HEK293 (cell line): ENCODE results near the gene SP6.
A peak's percentile ranks its signal among the peaks of the same experiment; 100 is the strongest.

Experiments
- BCL11A ChIP-seq: fragments of 450-650 bp; formaldehyde crosslinking; IDR thresholded peaks from 2 replicates; pipeline ENCODE4 v1.5.1; 2016; ENCODE audit warnings: low read depth, missing biosample characterization, missing genetic modification characterization
- INSM2 ChIP-seq: fragments of 450-650 bp; formaldehyde crosslinking; IDR thresholded peaks from 2 replicates; pipeline ENCODE4 v1.5.1; 2016; ENCODE audit warnings: missing biosample characterization, missing genetic modification characterization
- PRDM1 ChIP-seq: fragments of 450-650 bp; formaldehyde crosslinking; IDR thresholded peaks from 2 replicates; pipeline ENCODE4; 2016; ENCODE audit warnings: missing biosample characterization, missing genetic modification characterization
- RBAK ChIP-seq: fragments of 450-650 bp; formaldehyde crosslinking; IDR thresholded peaks from 2 replicates; pipeline ENCODE4 v1.5.1; 2016; ENCODE audit warnings: missing biosample characterization, missing genetic modification characterization
- SETDB1 ChIP-seq: IDR thresholded peaks from one replicate; pipeline ENCODE4 v1.6.1; 2017; ENCODE audit warnings: mild to moderate bottlenecking, low read length, moderate library complexity, mixed read lengths; ENCODE audit not compliant: insufficient read length
- YY1 ChIP-seq: fragments of 450-650 bp; formaldehyde crosslinking; IDR thresholded peaks from 2 replicates; pipeline ENCODE4 v1.5.1; 2018; ENCODE audit warnings: missing biosample characterization, missing genetic modification characterization
- ZBTB21 ChIP-seq: fragments of 450-650 bp; formaldehyde crosslinking; IDR thresholded peaks from 2 replicates; pipeline ENCODE4 v1.5.1; 2017; ENCODE audit warnings: missing biosample characterization, missing genetic modification characterization
- ZIC2 ChIP-seq: fragments of 450-650 bp; formaldehyde crosslinking; IDR thresholded peaks from 2 replicates; pipeline ENCODE4 v1.5.1; 2016; ENCODE audit warnings: missing biosample characterization, missing genetic modification characterization
- ZNF155 ChIP-seq: fragments of 450-650 bp; formaldehyde crosslinking; IDR thresholded peaks from 2 replicates; pipeline ENCODE4 v1.5.1; 2016; ENCODE audit warnings: missing biosample characterization, missing genetic modification characterization
- ZNF175 ChIP-seq: fragments of 450-650 bp; formaldehyde crosslinking; IDR thresholded peaks from 2 replicates; pipeline ENCODE4 v1.5.1; 2016; ENCODE audit warnings: missing biosample characterization, missing genetic modification characterization
- ZNF211 ChIP-seq: fragments of 450-650 bp; formaldehyde crosslinking; IDR thresholded peaks from 2 replicates; pipeline ENCODE4 v1.5.1; 2016; ENCODE audit warnings: low read depth, missing biosample characterization, missing genetic modification characterization
- ZNF221 ChIP-seq: fragments of 450-650 bp; formaldehyde crosslinking; IDR thresholded peaks from 2 replicates; pipeline ENCODE4 v1.5.1; 2017; ENCODE audit warnings: missing biosample characterization, missing genetic modification characterization, borderline replicate concordance
- ZNF248 ChIP-seq: fragments of 450-650 bp; formaldehyde crosslinking; IDR thresholded peaks from 2 replicates; pipeline ENCODE4 v1.5.1; 2017; ENCODE audit warnings: missing biosample characterization, missing genetic modification characterization
- ZNF26 ChIP-seq: fragments of 450-650 bp; formaldehyde crosslinking; IDR thresholded peaks from 2 replicates; pipeline ENCODE4 v1.5.1; 2016; ENCODE audit warnings: missing biosample characterization, missing genetic modification characterization
- ZNF302 ChIP-seq: fragments of 450-650 bp; formaldehyde crosslinking; IDR thresholded peaks from 2 replicates; pipeline ENCODE4 v1.5.1; 2016; ENCODE audit warnings: missing biosample characterization, missing genetic modification characterization, low read depth
- ZNF335 ChIP-seq: fragments of 450-650 bp; formaldehyde crosslinking; conservative IDR thresholded peaks from 2 replicates; pipeline ENCODE4 v1.5.1; 2016; ENCODE audit warnings: missing biosample characterization, missing genetic modification characterization
- ZNF366 ChIP-seq: fragments of 450-650 bp; formaldehyde crosslinking; conservative IDR thresholded peaks from 2 replicates; pipeline ENCODE4 v1.5.1; 2016; ENCODE audit warnings: missing biosample characterization, missing genetic modification characterization
- ZNF488 ChIP-seq: fragments of 450-650 bp; formaldehyde crosslinking; IDR thresholded peaks from 2 replicates; pipeline ENCODE4 v1.5.1; 2016; ENCODE audit warnings: missing biosample characterization, missing genetic modification characterization
- ZNF518A ChIP-seq: fragments of 450-650 bp; formaldehyde crosslinking; conservative IDR thresholded peaks from 2 replicates; pipeline ENCODE4 v1.5.1; 2016; ENCODE audit warnings: low read depth, missing biosample characterization, missing genetic modification characterization
- ZNF530 ChIP-seq: fragments of 450-650 bp; formaldehyde crosslinking; IDR thresholded peaks from 2 replicates; pipeline ENCODE4 v1.5.1; 2016; ENCODE audit warnings: low read depth, missing biosample characterization, missing genetic modification characterization
- ZNF544 ChIP-seq: fragments of 450-650 bp; formaldehyde crosslinking; IDR thresholded peaks from 2 replicates; pipeline ENCODE4 v1.5.0; 2017; ENCODE audit warnings: missing biosample characterization, missing genetic modification characterization
- ZNF580 ChIP-seq: fragments of 450-650 bp; formaldehyde crosslinking; IDR thresholded peaks from 2 replicates; pipeline ENCODE4 v1.5.1; 2016; ENCODE audit warnings: missing biosample characterization, missing genetic modification characterization
- ZNF624 ChIP-seq: fragments of 450-650 bp; formaldehyde crosslinking; IDR thresholded peaks from 2 replicates; pipeline ENCODE4 v1.5.1; 2017; ENCODE audit warnings: missing biosample characterization, missing genetic modification characterization
- ZNF692 ChIP-seq: fragments of 450-650 bp; formaldehyde crosslinking; IDR thresholded peaks from 2 replicates; pipeline ENCODE4 v1.5.1; 2016; ENCODE audit warnings: missing biosample characterization, missing genetic modification characterization
- ZNF76 ChIP-seq: fragments of 450-650 bp; formaldehyde crosslinking; IDR thresholded peaks from 2 replicates; pipeline ENCODE4; 2016; ENCODE audit warnings: low read depth, missing biosample characterization, missing genetic modification characterization, borderline replicate concordance
- ZNF768 ChIP-seq: fragments of 450-650 bp; formaldehyde crosslinking; IDR thresholded peaks from 2 replicates; pipeline ENCODE4 v1.5.1; 2018; ENCODE audit warnings: missing biosample characterization, mild to moderate bottlenecking, missing genetic modification characterization
- ZNF792 ChIP-seq: fragments of 450-650 bp; formaldehyde crosslinking; IDR thresholded peaks from 2 replicates; pipeline ENCODE4 v1.5.1; 2016; ENCODE audit warnings: missing biosample characterization, missing genetic modification characterization
- ZNF837 ChIP-seq: fragments of 450-650 bp; formaldehyde crosslinking; IDR thresholded peaks from 2 replicates; pipeline ENCODE4 v1.5.1; 2016; ENCODE audit warnings: missing biosample characterization, missing genetic modification characterization
- ZSCAN23 ChIP-seq: fragments of 450-650 bp; formaldehyde crosslinking; IDR thresholded peaks from 2 replicates; pipeline ENCODE4 v1.5.1; 2016; ENCODE audit warnings: missing biosample characterization, missing genetic modification characterization

Gene SP6

GRCh38 chr17:47821424-47822391 lies 29.3 kb downstream of the SP6 start, which contains the start of gene OSBPL7 (continued):
- TF ChIP-seq ZNF248 (tag by site-specific recombination) = no peak
- TF ChIP-seq ZBTB21 (tag by site-specific recombination) = peak; percentile 23; the same call in 1 of the 2 replicates
- no peak for TF ChIP-seq ZNF837 (tag by site-specific recombination)
- no peak for TF ChIP-seq ZSCAN23 (tag by site-specific recombination)
- no peak for TF ChIP-seq SETDB1
- peak; percentile 18; the same call in 1 of the 2 replicates for TF ChIP-seq INSM2 (tag by site-specific recombination)
- TF ChIP-seq ZNF580 (tag by site-specific recombination) = no peak
- TF ChIP-seq ZNF76 (tag by site-specific recombination) = 0 out of 2 replicates have a peak, but pooled peaks have one; percentile 8
- no peak for TF ChIP-seq ZNF155 (tag by site-specific recombination)
- no peak for TF ChIP-seq ZNF624 (tag by site-specific recombination)
- TF ChIP-seq ZNF211 (tag by site-specific recombination) = no peak
- no peak for TF ChIP-seq ZNF175 (tag by site-specific recombination)
- no peak for TF ChIP-seq RBAK (tag by site-specific recombination)
- TF ChIP-seq PRDM1 = no peak
- no peak for TF ChIP-seq ZNF302 (tag by site-specific recombination)
- no peak for TF ChIP-seq ZNF488 (tag by site-specific recombination)
- TF ChIP-seq ZNF26 (tag by site-specific recombination) = no peak
- 0 out of 2 replicates have a peak, but pooled peaks have one; percentile 38 for TF ChIP-seq ZNF518A (tag by site-specific recombination)
- TF ChIP-seq ZNF692 (tag by site-specific recombination) = peak; percentile 55
- peak; percentile 96 for TF ChIP-seq ZNF366 (tag by site-specific recombination)
- TF ChIP-seq ZNF544 = no peak
- peak; percentile 70; the same call in 1 of the 2 replicates for TF ChIP-seq ZIC2
- no peak for TF ChIP-seq ZNF792 (tag by site-specific recombination)
- no peak for TF ChIP-seq ZNF221
- no peak for TF ChIP-seq ZNF768 (tag by site-specific recombination)
- TF ChIP-seq BCL11A (tag by site-specific recombination) = no peak
- TF ChIP-seq YY1 = no peak
- TF ChIP-seq ZNF530 (tag by site-specific recombination) = no peak
- TF ChIP-seq ZNF335 (tag by site-specific recombination) = peak; percentile 73
